Endometrium (tissue), 2 donors: Measurements from ENCODE around the gene LYST.
"Not testable (repeated sequence)": the region's sequence is repeated elsewhere in the genome, so short reads cannot be mapped to it uniquely, and the experiment has no call there.

Experiments
- FAIRE-seq: peaks from 2 replicates; lab custom pipeline; 2012; peaks lifted over from hg19 to GRCh38; lab: Jason Lieb, UNC
- donor health status: control.
- donor health status: control.

LYST gene

DNA sequence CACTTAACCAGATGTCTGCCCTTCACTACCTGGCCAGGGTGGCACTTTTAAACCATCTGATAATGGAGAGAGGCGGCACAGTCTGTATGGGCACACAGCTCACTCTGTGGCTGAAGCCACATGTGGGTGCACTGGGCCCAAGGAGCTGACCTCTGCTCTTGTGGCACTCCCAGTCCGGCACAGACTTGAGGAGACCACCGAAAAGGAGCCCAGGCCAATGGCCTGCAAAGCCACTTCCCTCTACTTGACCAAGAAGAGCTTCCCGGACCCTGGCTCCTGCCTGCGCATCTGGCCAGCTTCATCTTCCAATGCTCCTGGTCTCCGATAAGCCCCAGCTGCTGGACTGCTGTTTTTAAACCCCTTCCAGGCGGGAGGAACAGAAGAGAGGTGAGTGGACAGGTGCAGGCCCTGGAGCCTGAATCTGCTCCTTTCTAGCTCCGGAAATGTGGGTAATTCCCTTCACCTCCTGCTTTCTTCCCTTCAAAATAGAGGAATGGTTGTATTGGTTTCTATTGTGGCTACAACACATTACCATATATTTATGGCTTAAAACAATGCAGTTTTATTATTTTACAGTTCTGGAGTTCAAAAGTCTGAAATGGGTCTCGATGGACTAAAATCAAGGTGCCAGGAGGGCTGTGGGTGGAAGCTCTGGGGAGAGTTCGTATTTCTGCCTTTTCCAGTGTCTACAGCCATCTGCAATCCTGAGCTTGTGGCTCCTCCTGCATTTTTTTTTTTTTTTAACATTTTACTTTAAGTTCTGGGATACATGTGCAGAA lies 228.8 kb downstream of the LYST start:
- FAIRE-seq, result no peak

DNA sequence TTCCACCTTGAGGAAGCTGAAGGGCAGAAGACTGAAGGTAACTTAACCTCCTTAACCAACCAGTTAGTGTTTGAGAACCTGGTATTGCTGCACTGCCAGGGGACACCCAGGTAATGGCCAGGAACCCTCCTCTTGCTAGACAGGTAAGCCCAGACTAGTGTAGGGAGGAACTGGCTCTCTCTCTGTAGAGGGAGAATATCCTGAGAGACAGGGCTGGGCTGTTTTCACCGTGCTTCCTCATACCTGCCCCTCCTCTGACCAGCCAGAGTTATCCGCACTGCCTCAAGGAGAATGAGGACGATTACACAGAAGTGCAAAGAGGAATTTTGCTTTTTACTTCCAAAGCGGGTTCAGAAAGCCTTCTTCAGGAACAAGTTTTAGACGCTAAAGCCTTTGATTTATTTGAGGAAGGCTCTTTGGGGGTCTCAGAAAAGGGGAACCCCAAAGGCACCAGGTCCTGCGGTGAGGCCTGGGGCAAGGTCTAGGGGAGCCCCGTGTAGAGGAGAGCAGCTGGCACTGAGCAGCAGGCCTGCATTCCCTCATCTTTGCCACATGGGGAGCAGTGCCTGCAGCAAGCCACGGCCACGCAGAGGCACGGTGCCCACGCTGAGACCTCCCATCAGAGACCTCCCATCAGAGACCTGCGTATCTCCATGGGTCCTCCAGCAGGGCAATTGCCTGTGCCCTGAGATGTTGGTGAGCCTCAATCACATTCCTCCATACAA lies 230.6 kb downstream of the LYST start:
- FAIRE-seq, result no peak

DNA sequence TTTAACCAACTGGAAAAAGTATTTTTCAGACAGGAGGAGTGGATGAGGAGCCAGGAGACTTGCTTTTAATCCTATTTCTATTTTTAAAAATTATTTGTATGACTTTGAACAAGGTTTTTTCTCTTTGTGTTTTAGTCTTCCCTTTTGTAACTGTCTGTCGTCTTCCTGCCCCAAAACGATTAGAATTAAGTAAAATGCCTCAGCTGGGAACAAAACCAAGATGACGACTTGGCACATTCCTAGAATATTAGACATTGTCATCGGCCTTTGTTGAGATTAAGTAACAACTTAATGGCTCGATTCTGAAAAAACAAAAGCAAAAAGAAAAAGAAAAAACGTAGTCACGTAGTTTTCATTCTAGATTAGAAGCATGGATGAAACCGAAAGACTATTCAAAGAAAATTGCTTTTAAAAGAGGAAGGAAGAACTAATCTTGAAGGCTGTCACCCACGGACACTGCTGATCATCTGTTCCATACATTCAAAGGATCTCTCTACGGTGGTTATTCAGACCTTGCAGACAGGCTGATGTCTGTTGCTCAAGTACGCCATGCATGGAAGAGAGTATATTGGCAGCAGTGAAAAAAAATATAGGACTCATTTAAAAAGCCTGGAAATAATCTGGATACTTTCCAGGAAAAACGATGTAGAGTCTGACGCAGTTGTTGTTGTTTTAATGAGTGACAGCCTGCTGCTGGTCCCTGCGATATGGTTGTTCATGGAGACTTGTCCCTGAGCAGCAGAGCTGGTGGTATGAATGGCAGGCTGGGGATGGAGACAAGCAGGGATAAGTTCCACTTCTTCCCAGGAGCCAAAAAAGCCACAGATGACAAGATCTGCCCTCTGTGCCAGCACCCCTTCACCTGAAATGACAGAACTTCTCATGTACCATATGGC lies 234.0 kb downstream of the LYST start:
- FAIRE-seq, result no peak

DNA sequence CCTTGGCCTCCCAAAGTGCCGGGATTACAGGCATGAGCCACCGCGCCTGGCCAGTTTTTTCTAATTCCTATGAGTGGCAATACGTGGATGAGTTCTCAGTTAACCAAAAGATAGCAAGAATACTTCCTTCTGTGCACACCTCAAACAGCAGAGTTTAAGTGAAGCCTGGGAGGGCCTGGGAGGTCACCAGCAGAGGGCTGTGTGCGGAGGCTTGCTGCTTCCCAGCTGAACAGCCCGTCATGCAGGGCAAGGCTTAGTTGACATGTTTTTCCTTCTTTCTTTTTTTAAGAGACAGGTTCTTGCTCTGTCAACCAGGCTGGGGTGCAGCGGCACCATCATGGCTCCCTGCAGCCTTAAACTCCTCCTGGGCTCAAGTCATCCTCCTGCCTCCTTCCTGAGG lies 234.9 kb downstream of the LYST start:
- FAIRE-seq, result no peak

GRCh38 chr1:235628316-235629005 lies 238.2 kb downstream of the LYST start:
- FAIRE-seq, result no peak

- no peak for FAIRE-seq
Observed at GRCh38 chr1:235625831-235626230, 240.9 kb downstream of the LYST start.

- FAIRE-seq, result no peak
Observed at GRCh38 chr1:235625340-235625739, 241.4 kb downstream of the LYST start.

- no peak for FAIRE-seq
Observed at GRCh38 chr1:235624721-235625333, 241.9 kb downstream of the LYST start.

- no peak for FAIRE-seq
Observed at GRCh38 chr1:235622936-235623779, 243.5 kb downstream of the LYST start.

DNA sequence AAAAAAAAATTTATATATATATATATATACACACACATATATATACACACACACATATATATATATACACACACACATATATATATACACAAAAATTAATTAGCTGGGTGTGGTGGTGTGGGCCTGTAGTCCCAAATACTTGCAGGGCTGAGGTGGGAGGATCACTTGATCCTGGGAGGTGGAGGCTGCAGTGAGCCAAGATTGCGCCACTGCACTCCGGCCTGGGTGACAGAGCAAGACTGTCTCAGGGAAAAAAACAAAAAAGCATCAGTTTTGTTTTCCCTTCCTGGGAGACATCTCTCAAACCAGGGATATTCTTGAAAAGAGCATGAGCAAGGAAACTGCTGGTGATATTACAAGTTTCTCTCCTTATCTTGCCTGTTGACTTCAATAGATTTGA lies 247.6 kb downstream of the LYST start:
- not testable (repeated sequence) for FAIRE-seq

DNA sequence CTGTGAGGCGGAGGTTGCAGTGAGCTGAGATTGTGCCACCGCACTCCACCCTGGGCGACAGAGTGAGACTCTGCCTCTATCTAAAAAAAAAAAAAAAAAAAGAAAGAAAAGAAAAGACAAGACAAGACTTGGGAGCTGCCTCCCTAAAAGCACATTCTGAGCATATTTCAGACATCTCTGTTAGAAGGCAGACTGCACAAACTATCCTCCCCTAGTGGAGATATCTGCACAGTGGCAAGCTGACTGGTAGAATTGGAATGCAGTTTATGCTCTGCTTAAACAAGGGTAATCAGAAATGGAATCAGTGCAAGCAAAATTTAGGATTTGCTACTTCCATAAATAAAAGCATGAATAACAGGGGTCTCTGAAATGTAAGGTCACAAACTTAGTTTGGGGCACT lies 248.9 kb downstream of the LYST start:
- FAIRE-seq, result no peak

- no peak for FAIRE-seq
Observed at GRCh38 chr1:235617140-235617539, 249.6 kb downstream of the LYST start.

GRCh38 chr1:235614442-235614954 lies 252.2 kb downstream of the LYST start:
- no peak for FAIRE-seq

DNA sequence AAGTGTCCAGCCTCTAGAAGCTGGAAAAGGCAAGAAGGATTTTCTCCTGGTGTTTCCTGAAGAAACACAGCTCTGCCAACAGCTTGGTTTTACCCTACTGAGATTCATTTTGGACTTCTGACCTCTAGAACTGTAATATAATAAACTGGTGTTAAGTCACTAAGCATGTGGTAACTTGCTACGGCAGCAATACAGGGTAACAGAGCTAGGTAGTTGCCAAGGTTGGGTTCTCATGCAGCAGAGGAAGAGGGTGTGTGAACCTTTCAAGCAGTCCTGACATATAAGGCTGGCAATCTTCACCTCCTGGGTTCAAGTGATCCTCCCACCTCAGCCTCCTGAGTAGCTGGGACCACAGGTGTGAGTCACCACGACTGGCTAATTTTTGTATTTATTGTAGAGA lies 253.1 kb downstream of the LYST start:
- FAIRE-seq, result no peak

GRCh38 chr1:235612761-235613160 lies 253.9 kb downstream of the LYST start:
- no peak for FAIRE-seq
